Vagina (tissue), 2 donors: ENCODE results near the gene OSBPL1A. TPM values are rescaled to one million over a fixed set of nuclear protein-coding genes. Genes with fewer than 3 reads are reported as not detected.

Source experiments
- DNase-seq, 2 donors: peaks; one replicate each; pipeline ENCODE4 v3.0.0-alpha.2; 2017; ENCODE audit errors: extremely low spot score in 2 of 2
- H3K27ac ChIP-seq: fragments of 200-600 bp; sonication (generic); one replicate; pipeline ENCODE4 v1.5.1; 2019
- H3K27me3 ChIP-seq: fragments of 200-600 bp; sonication (generic); one replicate; pipeline ENCODE4 v1.5.1; 2019
- H3K36me3 ChIP-seq, 2 donors: fragments of 200-600 bp; sonication (generic); one replicate each; pipeline ENCODE4 v1.5.1; 2017 to 2019
- H3K4me1 ChIP-seq: fragments of 200-600 bp; sonication (generic); one replicate; pipeline ENCODE4 v1.5.1; 2019
- H3K4me3 ChIP-seq, 2 donors: fragments of 200-600 bp; sonication (generic); 1 replicate in 1 of 2; 2 replicates in 1 of 2; pipeline ENCODE4 v1.5.1; 2016 to 2019
- H3K9me3 ChIP-seq: fragments of 200-600 bp; sonication (generic); one replicate; pipeline ENCODE4 v1.5.1; 2019
- POLR2A ChIP-seq, 2 donors: fragments of 450-650 bp; IDR thresholded peaks; one replicate each; pipeline ENCODE4 v1.6.1; 2017; ENCODE audit warnings: antibody characterized with exemption in 2 of 2, mild to moderate bottlenecking in 2 of 2, moderate library complexity in 2 of 2
- POLR2AphosphoS5 ChIP-seq, 2 donors: sonication (generic); formaldehyde crosslinking; IDR thresholded peaks; one replicate each; pipeline ENCODE4 v1.9.0; 2017; ENCODE audit warnings: antibody characterized with exemption in 2 of 2, mild to moderate bottlenecking in 2 of 2, low read depth in 1 of 2; ENCODE audit not compliant: insufficient read depth in 1 of 2
- intact Hi-C: fragments of 100-400 bp; cut with DNase I; formaldehyde crosslinking; loops from one replicate; pipeline ENCODE4 v1.15.1; 2023
- total RNA-seq: library from RNA; depleted of rRNA; stranded (reverse); fragments of >200 nt; gene quantifications from one replicate; pipeline ENCODE4 v1.2.3, GENCODE V29; 2016
- TF ChIP-seq, protein P1 (sequence below), 3 experiments: fragments of 450-650 bp in 2 of 3; fragments of 200-600 bp in 1 of 3; sonication (generic) in 1 of 3; IDR thresholded peaks; one replicate each; pipeline ENCODE4 v1.5.1; 2017 to 2019; ENCODE audit warnings: antibody characterized with exemption in 3 of 3, mild to moderate bottlenecking in 2 of 3, moderate library complexity in 2 of 3

OSBPL1A gene
- total RNA-seq, 1 donor from 2014 or later, result 33.9 TPM

DNA sequence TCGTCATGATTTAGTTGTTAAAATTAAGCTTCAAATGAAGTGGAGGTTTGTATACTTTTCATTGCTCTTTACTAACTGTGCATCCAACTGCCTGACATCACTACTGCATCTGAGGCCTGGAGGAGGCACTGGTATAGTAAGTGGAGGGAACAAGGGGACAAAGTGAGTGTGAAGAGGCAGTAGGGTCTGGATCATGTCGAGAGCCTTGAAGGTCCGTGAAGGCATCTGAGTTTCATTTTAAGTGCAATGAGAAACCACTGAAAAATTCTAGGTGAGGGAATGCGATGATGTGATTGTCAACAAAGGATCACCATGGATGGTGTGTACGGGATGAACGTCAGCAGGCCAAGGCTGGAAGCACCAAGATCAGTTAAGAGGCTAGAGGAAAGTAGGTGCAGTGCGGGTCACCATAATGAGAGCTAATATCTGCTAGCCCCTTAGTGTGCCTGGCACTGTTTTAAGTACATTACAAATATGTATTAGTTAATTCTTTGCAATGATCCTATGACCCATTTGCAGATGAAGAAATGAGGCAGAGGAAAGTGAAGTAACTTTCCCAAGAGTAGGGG, 162.7 kb downstream of the OSBPL1A start:
- Histone ChIP-seq H3K27me3 (no peaks in the 10 kb centered on the region), H3K36me3 (peaks cover 0 to 13% of the 10 kb centered on the region in 2 donors), H3K4me3 (no peak overlapping the region), H3K9me3 (no peaks in the 10 kb centered on the region), H3K27ac (no peak overlapping the region), H3K4me1 (peaks cover 20% of the 10 kb centered on the region)
- intact Hi-C loops, result no loop called here
- TF ChIP-seq, protein P1, sequence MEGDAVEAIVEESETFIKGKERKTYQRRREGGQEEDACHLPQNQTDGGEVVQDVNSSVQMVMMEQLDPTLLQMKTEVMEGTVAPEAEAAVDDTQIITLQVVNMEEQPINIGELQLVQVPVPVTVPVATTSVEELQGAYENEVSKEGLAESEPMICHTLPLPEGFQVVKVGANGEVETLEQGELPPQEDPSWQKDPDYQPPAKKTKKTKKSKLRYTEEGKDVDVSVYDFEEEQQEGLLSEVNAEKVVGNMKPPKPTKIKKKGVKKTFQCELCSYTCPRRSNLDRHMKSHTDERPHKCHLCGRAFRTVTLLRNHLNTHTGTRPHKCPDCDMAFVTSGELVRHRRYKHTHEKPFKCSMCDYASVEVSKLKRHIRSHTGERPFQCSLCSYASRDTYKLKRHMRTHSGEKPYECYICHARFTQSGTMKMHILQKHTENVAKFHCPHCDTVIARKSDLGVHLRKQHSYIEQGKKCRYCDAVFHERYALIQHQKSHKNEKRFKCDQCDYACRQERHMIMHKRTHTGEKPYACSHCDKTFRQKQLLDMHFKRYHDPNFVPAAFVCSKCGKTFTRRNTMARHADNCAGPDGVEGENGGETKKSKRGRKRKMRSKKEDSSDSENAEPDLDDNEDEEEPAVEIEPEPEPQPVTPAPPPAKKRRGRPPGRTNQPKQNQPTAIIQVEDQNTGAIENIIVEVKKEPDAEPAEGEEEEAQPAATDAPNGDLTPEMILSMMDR (IDR thresholded peaks at IDR 0.05), result no peak
- TF ChIP-seq POLR2AphosphoS5 (IDR thresholded peaks at IDR 0.05; ENCODE audit: insufficient read depth in 1 of 2, low read depth in 1 of 2), result no peak
- TF ChIP-seq POLR2A (IDR thresholded peaks at IDR 0.05), result no peak
- DNase-seq, result no peak

DNA sequence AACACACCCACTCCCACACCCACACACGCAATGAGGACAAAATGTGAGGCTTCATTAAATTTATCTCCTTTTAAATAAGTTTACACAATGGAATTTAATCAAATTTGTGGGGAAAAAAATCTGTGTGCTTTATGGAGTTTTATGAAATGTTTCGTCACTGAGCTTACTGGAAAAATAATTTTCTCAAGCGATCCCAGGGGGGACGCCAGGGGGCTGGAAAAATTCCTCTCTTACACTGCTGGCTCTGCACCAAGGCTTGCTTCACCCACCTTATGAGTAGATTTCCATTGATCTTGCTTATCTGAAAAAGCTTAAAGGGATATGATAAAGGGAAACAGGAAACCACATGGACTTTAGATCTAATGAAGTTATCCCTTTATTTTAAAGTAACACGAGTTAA, 163.3 kb downstream of the OSBPL1A start:
- H3K27ac ChIP-seq, result no peak overlapping the region
- TF ChIP-seq POLR2A (IDR thresholded peaks at IDR 0.05) (no peak), POLR2AphosphoS5 (IDR thresholded peaks at IDR 0.05; ENCODE audit: insufficient read depth in 1 of 2, low read depth in 1 of 2) (no peak)
- TF ChIP-seq, protein P1 (IDR thresholded peaks at IDR 0.05), result no peak
- H3K4me1 ChIP-seq, result peaks cover 20% of the 10 kb centered on the region
- no peaks in the 10 kb centered on the region for H3K9me3 ChIP-seq
- H3K27me3 ChIP-seq, result no peaks in the 10 kb centered on the region
- no peak overlapping the region for H3K4me3 ChIP-seq
- peaks cover 0 to 13% of the 10 kb centered on the region in 2 donors for H3K36me3 ChIP-seq
- intact Hi-C loops, result no loop called here
- DNase-seq, result no peak

DNA sequence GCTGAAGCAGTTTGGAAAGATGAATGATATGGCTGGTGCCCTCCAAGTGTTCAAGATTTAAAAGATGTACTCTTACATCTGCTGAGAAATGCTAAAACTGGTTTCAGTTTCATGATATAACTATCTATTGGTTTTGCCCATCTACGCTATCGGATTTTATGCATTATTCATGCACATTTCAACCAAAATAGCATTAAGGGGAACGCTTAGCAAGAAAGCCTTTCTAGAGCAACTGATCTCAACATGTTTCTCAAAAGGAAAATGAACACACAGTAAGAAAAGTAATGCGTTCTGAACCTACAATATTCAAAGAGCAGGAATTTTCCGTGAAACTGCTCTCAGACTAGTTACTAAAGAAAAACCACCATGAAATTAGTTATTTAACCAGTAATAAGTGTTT, 164.8 kb downstream of the OSBPL1A start:
- H3K27me3 ChIP-seq, result no peaks in the 10 kb centered on the region
- H3K4me3 ChIP-seq, result no peak overlapping the region
- H3K9me3 ChIP-seq, result no peaks in the 10 kb centered on the region
- TF ChIP-seq POLR2A (IDR thresholded peaks at IDR 0.05), result no peak
- no peak for TF ChIP-seq POLR2AphosphoS5 (IDR thresholded peaks at IDR 0.05; ENCODE audit: insufficient read depth in 1 of 2, low read depth in 1 of 2)
- TF ChIP-seq, protein P1 (IDR thresholded peaks at IDR 0.05), result no peak
- no peak for DNase-seq
- H3K27ac ChIP-seq, result peak overlapping the region; percentile 53
- intact Hi-C loops, result no loop called here
- peaks cover 20% of the 10 kb centered on the region for H3K4me1 ChIP-seq
- peaks cover 0 to 9% of the 10 kb centered on the region in 2 donors for H3K36me3 ChIP-seq

DNA sequence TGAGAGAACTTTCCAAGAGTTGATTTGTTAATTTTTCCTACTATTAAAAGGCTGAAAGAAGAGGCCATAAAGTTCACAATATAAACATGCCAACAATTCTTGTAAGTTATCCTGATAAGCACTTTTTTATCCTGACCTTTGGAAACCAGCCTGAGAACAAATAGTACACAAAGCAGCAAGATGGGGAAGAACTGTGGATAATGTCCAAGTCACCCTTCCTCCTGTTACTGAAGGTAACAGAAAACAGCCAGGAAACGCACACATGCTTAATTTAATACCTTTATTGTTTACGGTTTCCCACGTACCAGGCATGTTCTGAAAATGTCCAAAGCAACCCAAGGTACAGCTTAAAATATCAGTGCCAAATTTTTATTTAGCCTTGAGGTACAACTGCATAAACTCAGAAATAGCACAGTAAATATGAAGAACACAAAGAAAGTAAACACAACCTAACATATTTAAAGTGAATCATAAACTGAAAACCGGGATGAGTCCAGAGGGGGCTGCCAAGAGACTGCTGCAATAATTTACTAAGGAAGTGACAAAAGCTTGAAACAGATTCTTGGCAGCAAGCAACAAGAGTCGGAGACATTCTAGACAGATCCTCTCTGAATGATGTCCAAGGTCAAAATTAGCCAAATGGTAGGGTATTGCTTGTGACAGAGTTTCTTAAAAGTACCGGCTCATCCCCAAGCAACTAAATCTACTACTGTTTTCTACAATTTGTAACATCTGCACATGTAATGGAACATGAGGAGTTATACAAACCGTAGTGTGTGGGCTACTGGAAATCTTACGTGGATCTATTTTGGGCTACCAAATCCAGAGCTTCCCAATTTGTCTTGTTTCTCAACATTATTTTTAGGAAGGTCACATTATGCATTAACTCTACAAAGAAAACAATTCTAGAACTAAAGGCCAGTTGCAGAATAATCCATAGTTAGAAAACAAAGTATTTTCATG, 165.6 kb downstream of the OSBPL1A start:
- TF ChIP-seq, protein P1 (IDR thresholded peaks at IDR 0.05), result no peak
- TF ChIP-seq POLR2AphosphoS5 (IDR thresholded peaks at IDR 0.05; ENCODE audit: insufficient read depth in 1 of 2, low read depth in 1 of 2), result peak; percentile 35 to 38
- Histone ChIP-seq H3K4me1 (peaks cover 20% of the 10 kb centered on the region), H3K27ac (peak overlapping the region; percentile 53), H3K27me3 (no peaks in the 10 kb centered on the region), H3K4me3 (peak overlapping the region in 1 of 2 donors; percentile 15), H3K9me3 (no peaks in the 10 kb centered on the region), H3K36me3 (peaks cover 0 to 9% of the 10 kb centered on the region in 2 donors)
- DNase-seq, result no peak
- intact Hi-C loops, result no loop called here
